Activated effector memory CD4-positive, alpha-beta T cell treated with Interleukin-2 at 50 U/mL for 16 hours (primary cell): ENCODE measurements around the gene RAN.
"Not testable (repeated sequence)": the region's sequence is repeated elsewhere in the genome, so short reads cannot be mapped to it uniquely, and the experiment has no call there.

Experiments
- DNase-seq: peaks from one replicate; pipeline ENCODE4 v3.0.0-alpha.2; 2020

The RAN gene

GRCh38 chr12:130879212-130879686 is 7.4 kb downstream of the RAN start:
- no peak for DNase-seq

DNA sequence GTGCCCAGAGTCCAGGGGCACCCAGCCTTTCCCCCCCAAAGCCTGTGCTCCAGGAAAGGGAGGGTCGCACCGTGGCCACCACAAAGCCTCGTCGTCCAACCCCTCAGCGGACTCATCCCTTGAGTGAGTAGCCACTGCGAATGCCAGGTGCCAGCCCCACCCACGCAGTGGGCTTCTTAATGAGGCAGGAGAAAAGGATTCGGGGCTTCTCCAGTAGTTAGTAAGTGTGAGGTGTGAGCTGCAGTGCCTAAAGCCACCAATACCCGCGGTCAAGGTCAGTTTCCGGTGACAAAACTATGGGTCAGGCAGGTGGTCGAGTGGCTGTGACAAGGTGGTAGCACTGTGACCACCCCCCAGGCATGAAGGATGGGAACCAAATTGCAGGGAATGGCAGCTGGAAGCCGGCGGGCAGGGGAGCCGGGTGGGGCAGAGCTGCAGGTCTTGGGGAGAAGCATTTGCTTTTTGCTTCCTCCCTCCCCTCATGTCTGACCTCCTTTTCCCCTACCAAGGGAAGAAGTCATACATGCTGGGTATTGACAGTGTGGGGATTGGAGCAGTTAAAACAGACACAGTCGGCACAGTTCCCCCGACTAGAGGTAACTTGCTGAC is 8.0 kb downstream of the RAN start:
- no peak for DNase-seq

DNA sequence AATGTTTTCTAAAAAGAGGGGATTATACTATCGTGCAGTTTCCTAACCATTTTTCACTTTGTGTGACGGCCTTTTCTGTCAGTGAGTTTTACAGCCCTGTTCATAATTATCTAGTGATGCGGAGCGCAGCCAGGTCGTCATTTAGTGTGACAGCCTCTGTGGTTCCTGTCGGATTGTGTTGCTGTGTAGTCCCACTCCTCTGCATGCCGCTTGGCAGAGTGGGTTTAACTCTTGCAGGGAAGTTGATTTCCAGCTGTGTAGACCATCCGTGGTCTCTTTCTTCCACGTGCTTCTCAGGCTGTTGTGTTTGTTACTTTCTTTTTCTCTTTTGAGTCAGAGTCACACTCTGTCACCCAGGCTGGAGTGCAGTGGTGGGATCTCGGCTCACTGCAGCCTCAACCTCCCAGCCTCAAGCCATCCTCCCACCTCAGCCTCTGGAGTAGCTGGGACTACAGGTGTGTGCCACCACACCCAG is 8.6 kb downstream of the RAN start:
- no peak for DNase-seq

GRCh38 chr12:130881046-130881445 is 9.2 kb downstream of the RAN start:
- no peak for DNase-seq

- no peak for DNase-seq
These were observed 9.7 kb downstream of the RAN start for GRCh38 chr12:130881548-130881947.

- DNase-seq, result not testable (repeated sequence)
These were observed 15.3 kb downstream of the RAN start for GRCh38 chr12:130887190-130887589.

- no peak for DNase-seq
These were observed 32.2 kb downstream of the RAN start for GRCh38 chr12:130904064-130904463.

- not testable (repeated sequence) for DNase-seq
These were observed 33.1 kb downstream of the RAN start for GRCh38 chr12:130904936-130905455.

DNA sequence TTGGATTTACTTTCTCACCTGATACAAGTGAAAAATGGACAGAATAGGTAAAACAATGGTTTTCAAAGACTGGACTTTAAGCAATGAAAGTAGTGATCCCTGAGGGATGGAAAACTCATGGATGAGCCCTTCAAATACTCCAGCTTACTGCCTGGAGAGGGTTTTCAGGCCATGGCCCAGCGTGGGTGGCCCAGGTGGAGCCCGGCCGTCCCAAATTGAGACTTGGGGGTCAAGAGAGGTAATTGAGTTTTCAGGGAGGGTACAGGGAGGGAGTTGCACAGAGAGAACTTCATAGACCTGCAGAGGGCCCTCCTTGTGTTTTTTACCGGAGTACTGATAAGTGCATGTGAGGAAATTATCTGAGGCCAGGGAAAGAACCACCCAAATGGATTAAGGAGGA is 37.2 kb downstream of the RAN start:
- no peak for DNase-seq

- no peak for DNase-seq
These were observed 39.3 kb downstream of the RAN start for GRCh38 chr12:130911193-130911592.

DNA sequence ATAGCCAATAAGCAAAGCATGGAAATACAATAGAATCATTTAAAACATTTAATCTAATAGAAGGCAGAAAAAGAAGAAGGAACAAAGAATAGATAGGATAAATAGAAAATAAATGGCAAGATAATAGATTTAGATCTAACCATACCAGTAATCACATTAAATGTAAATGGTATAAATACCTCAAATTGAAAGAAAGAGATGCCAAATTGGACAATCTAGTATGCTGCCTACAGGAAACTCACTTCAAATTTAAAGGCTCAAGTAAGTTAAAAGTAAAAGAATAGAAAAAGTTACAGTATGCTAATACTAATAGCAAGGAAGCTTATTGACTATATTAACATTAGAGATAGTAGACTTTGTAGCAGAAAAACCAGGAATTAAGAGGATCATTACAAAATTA is 40.1 kb downstream of the RAN start:
- no peak for DNase-seq

DNA sequence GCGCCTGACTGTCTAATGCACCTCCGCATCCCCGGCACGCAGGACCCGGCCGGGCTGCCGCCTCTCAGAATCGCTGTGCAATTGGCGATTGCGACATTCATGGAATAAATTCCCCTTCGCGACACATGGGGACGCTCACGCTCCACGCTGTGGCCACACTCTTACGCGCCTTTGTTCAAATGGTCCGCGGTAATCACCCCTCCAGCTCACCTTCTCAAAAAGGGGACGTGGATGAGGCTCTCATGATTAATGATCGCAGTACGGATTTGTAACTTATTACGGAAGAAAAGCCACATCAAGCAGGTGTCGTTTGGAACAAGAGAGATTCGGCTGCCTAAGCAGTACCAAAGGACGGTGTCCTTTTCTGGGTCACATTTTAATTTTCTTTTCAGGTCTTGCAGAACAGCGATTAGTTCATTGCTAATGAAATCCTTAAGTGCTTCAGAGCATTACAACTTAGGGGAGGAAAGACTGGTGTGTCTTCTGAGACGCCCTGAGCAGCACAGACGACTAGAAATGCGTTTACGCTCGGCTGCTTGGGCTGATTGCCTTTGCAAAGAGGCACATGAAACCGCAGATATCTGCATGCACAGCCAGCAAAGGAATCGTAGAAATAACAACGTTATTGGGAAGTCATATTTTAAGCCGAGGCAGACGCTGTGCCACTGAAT is 44.5 kb downstream of the RAN start:
- no peak for DNase-seq

GRCh38 chr12:130917607-130918006 is 45.7 kb downstream of the RAN start:
- no peak for DNase-seq

- DNase-seq, result no peak
These were observed 47.2 kb downstream of the RAN start for GRCh38 chr12:130919086-130919485.

DNA sequence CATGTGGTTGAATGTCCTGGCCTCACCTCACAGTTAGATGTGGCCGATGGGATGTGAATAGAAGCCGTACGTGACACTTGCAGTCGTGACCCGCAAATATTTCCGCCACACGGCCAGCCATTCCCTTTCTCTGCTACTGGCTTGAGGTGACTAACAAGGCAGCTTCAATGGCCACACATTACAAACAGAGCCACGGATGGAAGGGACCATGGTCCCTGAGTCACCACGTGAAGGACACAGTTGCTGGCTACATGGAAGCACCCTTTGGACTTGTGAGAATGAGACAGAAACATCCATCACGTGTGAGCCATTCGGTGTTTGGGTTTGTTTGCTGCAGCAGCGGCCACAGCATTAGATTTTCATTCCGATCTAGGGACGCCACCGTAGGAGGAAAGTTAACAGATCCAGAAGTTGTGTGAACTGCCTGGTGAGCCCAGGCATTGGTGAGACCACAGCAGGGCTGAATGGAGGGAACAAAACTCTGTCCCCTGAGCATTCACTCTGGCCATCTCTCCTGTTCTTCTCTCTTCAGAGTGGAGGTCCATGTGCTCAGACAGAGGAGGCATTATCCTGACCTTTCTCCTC is 48.3 kb downstream of the RAN start:
- DNase-seq, result no peak

GRCh38 chr12:130920723-130921381 is 49.0 kb downstream of the RAN start:
- DNase-seq, result no peak

GRCh38 chr12:130922511-130922953 is 50.7 kb downstream of the RAN start:
- no peak for DNase-seq

- no peak for DNase-seq
These were observed 53.2 kb downstream of the RAN start for GRCh38 chr12:130924966-130925665.

DNA sequence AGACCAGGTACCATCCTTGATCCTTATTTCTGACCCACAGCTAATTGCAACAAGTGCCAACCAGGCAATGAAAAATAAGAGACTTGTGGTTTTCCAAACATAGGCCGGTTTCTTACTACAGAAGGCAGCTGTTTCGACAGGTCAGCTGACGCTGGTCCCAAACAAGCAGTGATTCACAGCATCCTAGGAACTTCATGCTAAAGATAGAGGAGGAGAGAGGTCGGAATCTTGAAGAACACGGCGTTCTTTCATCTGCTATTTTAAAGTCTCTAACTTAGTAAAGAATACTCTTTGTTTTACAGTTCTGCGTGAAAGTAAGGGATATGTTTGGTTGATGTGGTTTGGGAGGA is 53.8 kb downstream of the RAN start:
- no peak for DNase-seq
